IMR-90 (cell line): ENCODE data around the gene TRIM46. TPM values are rescaled to one million over a fixed set of nuclear protein-coding genes. Genes with fewer than 3 reads are reported as not detected.

Experiments used
- ATAC-seq: fragments of 200-7000 bp; cut with Tn5 transposase; 2 replicates; pipeline ENCODE4 v1.9.1; 2020; ENCODE audit warnings: low read depth, mild to moderate bottlenecking, moderate library complexity
- BruUV-seq: library from RNA; stranded (reverse); fragments of 400-500 nt; replicated peaks from 2 replicates; lab custom pipeline; 2021; lab: Mats Ljungman, UMichigan
- CTCF ChIA-PET: fragments of 300-600 bp; formaldehyde crosslinking; extraction: SDS; loops from one replicate; lab custom pipeline; 2021; ENCODE audit warnings: antibody characterized with exemption; lab: Yijun Ruan, JAX
- POLR2A ChIA-PET: fragments of 300-600 bp; sonication (Branson Sonifier 250); formaldehyde crosslinking; loops from one replicate; lab custom pipeline; 2022; ENCODE audit warnings: antibody characterized with exemption; ENCODE audit not compliant: unreplicated experiment; lab: Charles Lee
- DNase-seq: peaks from one replicate; pipeline ENCODE4 v3.0.0; 2013
- H2AFZ ChIP-seq: replicated peaks from 2 replicates; pipeline ENCODE3; 2013; ENCODE audit warnings: low read length, mild to moderate bottlenecking; ENCODE audit not compliant: poor library complexity
- H2AK5ac ChIP-seq: 2 replicates; pipeline ENCODE4 v1.6.1; 2013; ENCODE audit warnings: low read depth, low read length, inconsistent platforms
- H2AK9ac ChIP-seq: replicated peaks from 2 replicates; pipeline ENCODE3; 2013; ENCODE audit warnings: mild to moderate bottlenecking, low read depth, low read length, moderate library complexity; ENCODE audit not compliant: poor library complexity
- H2BK120ac ChIP-seq: 2 replicates; pipeline ENCODE4 v1.6.1; 2013; ENCODE audit warnings: low read depth, low read length, inconsistent platforms
- H2BK15ac ChIP-seq: 3 replicates; pipeline ENCODE4 v1.6.1; 2013; ENCODE audit warnings: low read depth, low read length, inconsistent platforms
- H2BK20ac ChIP-seq: 2 replicates; pipeline ENCODE4 v1.6.1; 2013; ENCODE audit warnings: low read depth, mild to moderate bottlenecking, inconsistent platforms, low read length, moderate library complexity
- H2BK5ac ChIP-seq: 2 replicates; pipeline ENCODE4 v1.6.1; 2013; ENCODE audit warnings: mild to moderate bottlenecking, low read depth, low read length, inconsistent platforms; ENCODE audit not compliant: poor library complexity, severe bottlenecking
- H3K14ac ChIP-seq: replicated peaks from 2 replicates; pipeline ENCODE4 v1.6.1; 2013; ENCODE audit warnings: low read depth, low read length, inconsistent platforms
- H3K18ac ChIP-seq: 2 replicates; pipeline ENCODE4 v1.6.1; 2013; ENCODE audit warnings: low read depth, low read length, control low read depth
- H3K23ac ChIP-seq: 2 replicates; pipeline ENCODE4 v1.6.1; 2013; ENCODE audit warnings: low read depth, low read length, inconsistent platforms
- H3K27ac ChIP-seq: 2 replicates; pipeline ENCODE4 v1.5.1; 2013; ENCODE audit warnings: mild to moderate bottlenecking, control low read depth, low read length; ENCODE audit not compliant: insufficient read depth
- H3K27me3 ChIP-seq: 2 replicates; pipeline ENCODE4 v1.6.1; 2013; ENCODE audit warnings: low read length; ENCODE audit not compliant: control insufficient read depth, insufficient read depth
- H3K36me3 ChIP-seq: 2 replicates; pipeline ENCODE4 v1.6.1; 2013; ENCODE audit warnings: low read length, mixed read lengths; ENCODE audit not compliant: control insufficient read depth, insufficient read depth
- H3K4ac ChIP-seq: 2 replicates; pipeline ENCODE4 v1.6.1; 2013; ENCODE audit warnings: low read depth, low read length, inconsistent platforms
- H3K4me1 ChIP-seq: 2 replicates; pipeline ENCODE4 v1.6.1; 2013; ENCODE audit warnings: low read length, mixed read lengths; ENCODE audit not compliant: control insufficient read depth, insufficient read depth
- H3K4me2 ChIP-seq: 2 replicates; pipeline ENCODE4 v1.6.1; 2013; ENCODE audit warnings: low read depth, mild to moderate bottlenecking, control low read depth, low read length, moderate library complexity
- H3K4me3 ChIP-seq: 2 replicates; pipeline ENCODE4 v1.5.1; 2013; ENCODE audit warnings: low read depth, mild to moderate bottlenecking, control low read depth, low read length, moderate library complexity; ENCODE audit not compliant: insufficient read depth
- H3K56ac ChIP-seq: 2 replicates; pipeline ENCODE4 v1.6.1; 2013; ENCODE audit warnings: low read length, inconsistent platforms; ENCODE audit not compliant: insufficient read depth; ENCODE audit errors: extremely low read depth
- H3K79me1 ChIP-seq, 2 experiments: 2 replicates each; pipeline ENCODE4 v1.6.1; 2013; ENCODE audit warnings: low read length in 2 of 2, inconsistent platforms in 1 of 2, low read depth in 1 of 2
- H3K9ac ChIP-seq: 2 replicates; pipeline ENCODE4 v1.6.1; 2013; ENCODE audit warnings: low read depth, low read length, control low read depth
- H3K9me1 ChIP-seq: 2 replicates; pipeline ENCODE4 v1.6.1; 2013; ENCODE audit warnings: low read length, inconsistent platforms; ENCODE audit not compliant: insufficient read depth
- H3K9me3 ChIP-seq: 2 replicates; pipeline ENCODE4 v1.6.1; 2013; ENCODE audit warnings: low read length; ENCODE audit not compliant: control insufficient read depth, insufficient read depth
- H4K20me1 ChIP-seq: 2 replicates; pipeline ENCODE4 v1.6.1; 2013; ENCODE audit warnings: low read length, inconsistent platforms; ENCODE audit not compliant: insufficient read depth
- H4K5ac ChIP-seq: 2 replicates; pipeline ENCODE4 v1.6.1; 2013; ENCODE audit warnings: mild to moderate bottlenecking, low read depth, low read length, control low read depth
- H4K8ac ChIP-seq, 2 experiments: 2 replicates each; pipeline ENCODE4 v1.6.1; 2013; ENCODE audit warnings: low read depth in 2 of 2, low read length in 2 of 2, control low read depth in 1 of 2, inconsistent platforms in 1 of 2
- H4K91ac ChIP-seq: 2 replicates; pipeline ENCODE4 v1.6.1; 2013; ENCODE audit warnings: low read depth, low read length, inconsistent platforms; ENCODE audit not compliant: insufficient read depth
- NFE2L2 ChIP-seq: fragments of 150-350 bp; IDR thresholded peaks from 2 replicates; pipeline ENCODE4 v1.6.1; 2016; ENCODE audit warnings: low read depth, mild to moderate bottlenecking, low read length
- POLR2A ChIP-seq: IDR thresholded peaks from 2 replicates; pipeline ENCODE4 v1.6.1; 2012; ENCODE audit warnings: mild to moderate bottlenecking, low read depth, low read length
- WGBS, 2 experiments: methylation state at CpG; one replicate each; pipeline versions ENCODE4 v1.1.5 to v1.1.7; 2013; ENCODE audit warnings: missing lambda C conversion rate in 2 of 2; ENCODE audit not compliant: insufficient read length in 1 of 2; ENCODE audit errors: extremely low coverage in 2 of 2; 5-methylcytosine and 5-hydroxymethylcytosine counted together
- dilution Hi-C: fragments of 300-500 bp; cut with HindIII; formaldehyde crosslinking; loops from one replicate; pipeline ENCODE4 v1.14.3; 2018; ENCODE audit warnings: low sequenced_read_pairs; ENCODE audit not compliant: unreplicated experiment
- in situ Hi-C: fragments of 300-500 bp; cut with MboI; formaldehyde crosslinking; loops from 3 replicates; pipeline ENCODE4 v1.14.3; 2019; ENCODE audit warnings: low sequenced_read_pairs, inconsistent platforms, mixed read lengths
- intact Hi-C: fragments of 100-400 bp; cut with micrococcal nuclease; formaldehyde crosslinking; loops from 2 replicates; pipeline ENCODE4 v1.10.0; 2022
- polyA plus RNA-seq, 3 experiments: library from polyadenylated mRNA; depleted of rRNA; stranded (reverse); fragments of >200 nt; gene quantifications; 2 replicates each; pipeline ENCODE4 v1.2.3, GENCODE V29; 2012; ENCODE audit warnings: low replicate concordance in 1 of 3
- total RNA-seq: library from RNA; depleted of rRNA; stranded (reverse); fragments of >200 nt; gene quantifications from 2 replicates; pipeline ENCODE4 v1.2.3, GENCODE V29; 2012

The TRIM46 gene
- total and polyA plus RNA-seq, 2 of the 4 experiments (the other 2 are of a cell fraction), result 2.3 to 6.2 TPM

DNA sequence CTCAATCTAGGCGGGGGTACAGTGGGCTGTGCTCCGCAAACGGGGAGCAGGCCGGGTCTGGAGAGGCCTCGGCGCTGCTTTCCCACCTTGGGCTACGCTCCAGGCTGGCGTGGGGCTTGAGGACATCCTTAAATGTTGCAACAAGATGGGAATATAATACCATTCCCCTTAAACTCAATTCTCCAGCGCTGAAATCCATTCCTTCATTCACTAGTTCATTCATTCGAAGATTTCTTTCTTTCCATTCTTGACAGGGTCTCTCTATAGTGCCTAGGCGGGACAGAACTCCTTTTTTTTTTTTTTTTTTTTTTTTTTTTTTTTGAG, 33.1 kb upstream of the TRIM46 start:
- DNase-seq (no peak), ATAC-seq (no peak)
- Histone ChIP-seq H3K9me1 (peaks cover 12% of the 10 kb centered on the region; the same call in 1 of the 2 replicates), H2BK15ac (no peak overlapping the region), H3K4me3 (peak overlapping the region; percentile 79), H4K8ac (peak overlapping the region; percentile 77 to 93), H4K91ac (no peak overlapping the region), H3K4me1 (peaks cover 4% of the 10 kb centered on the region; the same call in 1 of the 2 replicates), H3K14ac (no peak overlapping the region; the same call in 1 of the 2 replicates), H3K56ac (no peak overlapping the region), H2AFZ (peak overlapping the region; percentile 100), H4K20me1 (no peaks in the 10 kb centered on the region), H2BK120ac (no peak overlapping the region), H3K79me1 (peaks cover 23 to 39% of the 10 kb centered on the region in 2 experiments), H3K36me3 (peaks cover 3% of the 10 kb centered on the region; the same call in 1 of the 2 replicates), H2BK5ac (peak overlapping the region; percentile 19), H3K9me3 (no peaks in the 10 kb centered on the region), H2BK20ac (no peak overlapping the region), H3K4ac (no peak overlapping the region), H2AK9ac (peak overlapping the region; percentile 96), H3K23ac (0 out of 2 replicates have a peak overlapping the region, but pooled peaks have one; percentile 28), H3K4me2 (peak overlapping the region; percentile 92), H3K18ac (no peak overlapping the region), H3K9ac (no peak overlapping the region), H4K5ac (peak overlapping the region; percentile 96), H3K27me3 (peaks cover 3% of the 10 kb centered on the region; the same call in 1 of the 2 replicates), H2AK5ac (no peak overlapping the region), H3K27ac (no peak overlapping the region)
- dilution Hi-C loops (no loop called here), in situ Hi-C loops (no loop called here), intact Hi-C loops (no loop called here)
- CTCF ChIA-PET, result no interaction called here
- TF ChIP-seq NFE2L2, result no peak
- no peak for TF ChIP-seq POLR2A
- no TSS peak for BruUV-seq
- POLR2A ChIA-PET, result interaction anchor here (0.6 kb wide), 1 partner anchor 428 kb away, joined by 4 read pairs; no protein-coding TSS in a partner anchor
- WGBS, 2 experiments, result no CpG with 5 or more reads among the region's 11 CpGs
